Right forelimb (tissue), 1 donor: ENCODE measurements around the gene EPYC.

Experiments used
- DNase-seq: peaks from one replicate; pipeline ENCODE4 v3.0.0-alpha.2; 2018

The EPYC gene

GRCh38 chr12:90954428-90954827 lies 50.3 kb downstream of the EPYC start:
- DNase-seq = no peak

DNA sequence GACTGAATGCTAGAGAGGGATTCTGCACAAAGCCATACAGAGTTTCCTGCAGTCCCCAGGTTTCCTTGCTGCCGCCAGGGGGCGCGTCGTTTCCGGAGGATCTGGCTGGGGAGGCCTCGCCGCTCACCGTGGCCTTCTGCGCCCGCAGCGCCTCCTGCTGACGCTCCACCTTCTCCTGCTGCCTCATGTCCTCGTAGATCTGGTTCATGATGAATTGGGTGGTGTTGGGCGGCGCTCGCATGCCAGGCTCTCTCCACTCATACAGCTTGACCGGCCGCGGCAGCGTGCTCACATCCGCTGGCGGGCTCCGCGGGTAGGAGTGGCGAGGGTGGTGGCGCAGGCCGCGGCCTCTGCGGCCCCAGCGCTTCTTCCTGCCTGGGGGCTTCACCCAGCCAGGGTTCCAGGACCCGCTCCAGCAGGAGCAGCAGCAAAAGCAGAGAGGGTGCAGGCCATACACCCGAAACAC lies 50.8 kb downstream of the EPYC start:
- DNase-seq = no peak

DNA sequence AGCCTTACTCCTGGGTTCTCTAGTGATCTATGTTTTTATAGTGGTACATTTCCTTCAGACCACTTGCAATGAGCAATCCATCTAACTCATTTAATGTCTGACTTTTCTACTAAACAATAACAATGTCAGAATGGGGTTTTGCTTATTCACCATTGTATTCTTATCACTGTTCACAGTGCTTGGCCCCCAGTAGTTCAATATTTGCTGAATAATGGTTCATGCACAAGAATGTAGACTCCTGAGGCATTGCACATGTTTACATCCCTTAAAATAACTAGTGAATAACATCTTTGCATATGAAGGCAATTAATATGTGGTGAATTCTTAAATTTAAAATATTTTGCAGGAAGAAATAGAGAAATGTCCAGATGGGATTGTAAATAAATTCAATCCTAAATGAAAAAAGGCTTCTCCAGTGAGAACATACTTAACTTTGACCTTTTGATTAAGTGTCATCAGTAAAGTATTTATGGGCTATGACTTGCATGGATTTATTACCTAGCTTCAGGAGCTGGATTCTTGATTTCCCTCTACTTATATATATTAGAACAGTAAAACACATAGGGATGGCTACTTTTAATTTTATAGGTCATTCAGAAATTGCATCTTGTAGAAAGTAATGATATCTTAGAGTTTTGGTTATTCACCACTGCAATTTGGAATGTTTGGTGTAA lies 53.2 kb downstream of the EPYC start:
- no peak for DNase-seq

- DNase-seq = no peak
Measured at GRCh38 chr12:90947869-90948268, 56.9 kb downstream of the EPYC start.

DNA sequence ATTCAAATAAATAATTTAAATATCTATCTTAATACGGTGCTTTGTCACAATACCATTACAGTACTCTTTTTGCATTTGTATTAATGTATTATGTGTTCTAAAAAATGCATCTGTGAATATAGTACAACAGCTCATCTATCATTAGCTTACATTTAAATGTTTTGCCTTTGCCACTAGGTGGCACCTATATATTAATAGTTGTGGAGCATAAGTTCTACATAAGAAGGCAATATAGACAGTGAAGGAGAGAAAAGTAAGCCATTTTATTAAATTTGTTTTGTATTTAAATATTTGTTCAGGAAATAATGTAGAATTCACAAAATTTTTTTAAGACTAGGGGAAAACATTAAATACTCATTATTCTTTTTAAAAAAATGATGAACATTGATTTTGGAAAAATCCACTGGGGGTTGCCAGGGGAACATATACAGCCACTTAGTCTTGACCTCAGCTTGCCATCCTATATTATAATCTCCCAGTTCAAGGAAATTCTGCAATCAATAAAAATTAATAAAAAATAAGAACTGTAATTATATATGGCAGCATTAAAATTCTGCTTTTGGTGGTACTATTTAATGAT lies 59.6 kb downstream of the EPYC start:
- no peak for DNase-seq

DNA sequence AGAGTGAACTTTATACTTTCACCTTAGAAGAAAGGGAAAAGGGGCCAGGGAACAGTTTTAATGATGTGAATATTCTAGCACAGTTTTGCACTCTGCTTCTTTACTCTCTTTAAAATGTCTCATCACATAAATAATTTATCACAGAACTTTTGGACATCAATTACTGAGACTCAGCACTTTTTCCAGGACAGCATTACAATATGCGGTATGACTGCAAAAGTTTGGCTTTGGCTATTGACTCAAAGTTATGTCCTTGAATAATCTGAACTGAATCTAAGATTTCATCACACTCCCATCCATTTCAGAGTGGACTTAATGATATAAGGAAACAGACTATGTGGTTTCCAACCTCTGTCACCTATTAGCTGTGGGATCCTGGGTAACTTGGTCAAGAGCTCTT lies 61.5 kb downstream of the EPYC start:
- DNase-seq = no peak

DNA sequence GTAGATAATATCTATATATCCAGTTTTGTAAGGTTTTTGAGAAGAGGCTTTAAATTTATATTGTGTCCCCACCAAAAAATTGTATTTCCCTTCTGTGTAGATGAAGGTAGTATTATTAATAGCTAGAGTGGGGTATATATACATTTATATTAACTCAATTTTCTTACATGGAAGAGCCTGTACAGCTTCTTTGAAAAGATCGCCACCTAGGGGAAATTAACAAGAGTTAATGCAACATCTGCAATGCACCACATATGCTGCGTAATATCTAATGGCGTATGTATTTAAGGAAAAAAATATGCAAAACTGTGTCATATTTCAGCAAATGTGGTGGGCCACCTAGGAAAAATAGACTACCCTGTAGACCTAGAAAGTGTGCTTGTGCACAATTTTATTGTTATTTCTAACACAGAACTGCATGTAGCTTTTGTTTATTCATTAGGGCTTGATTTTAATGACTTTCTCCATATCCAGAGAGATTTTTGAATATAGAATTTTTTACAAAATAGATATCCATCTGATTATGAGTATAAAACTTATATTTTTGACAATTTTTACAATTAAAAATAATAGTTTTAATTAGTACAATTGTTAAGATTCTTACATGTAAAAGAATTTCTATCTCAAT lies 63.8 kb downstream of the EPYC start:
- DNase-seq = no peak

DNA sequence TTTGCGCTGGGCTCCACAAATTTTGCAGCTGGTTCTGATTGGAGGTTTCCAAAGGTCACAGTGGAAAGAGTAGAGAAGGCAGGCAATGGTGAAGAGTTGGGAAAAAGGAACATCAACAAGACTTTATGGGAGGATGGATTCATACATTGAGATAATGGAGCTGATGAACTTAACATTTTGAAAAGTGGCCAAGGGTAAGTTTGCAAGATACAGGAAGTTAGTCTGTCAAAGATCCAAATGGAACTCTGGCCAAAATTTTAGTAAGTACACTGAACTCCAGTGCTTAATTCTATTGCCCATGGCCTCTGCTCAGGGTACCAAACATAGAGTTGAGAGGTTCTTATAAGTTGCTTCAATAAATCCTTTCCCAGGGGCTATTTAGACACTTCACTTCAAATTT lies 65.4 kb downstream of the EPYC start:
- DNase-seq = no peak

DNA sequence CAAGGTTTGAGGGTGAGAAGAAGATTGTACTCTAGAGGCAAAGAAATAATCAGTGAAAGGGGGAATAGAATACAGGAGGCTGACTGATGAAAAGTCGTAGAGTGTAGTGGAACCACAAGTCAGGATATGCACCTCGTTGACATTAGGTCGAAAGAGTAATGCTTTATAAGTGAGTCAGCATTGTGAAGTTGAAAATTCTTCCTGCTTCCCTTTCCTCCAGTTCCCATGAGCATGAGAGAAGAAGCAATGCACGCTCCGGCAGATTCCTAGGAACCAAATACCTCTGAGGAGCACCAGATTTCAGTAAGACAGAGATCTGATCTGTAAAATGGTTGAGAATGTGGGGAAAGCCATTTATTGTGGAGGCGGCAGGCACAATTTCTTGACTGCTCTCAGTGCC lies 66.3 kb downstream of the EPYC start:
- DNase-seq = no peak

- DNase-seq = no peak
Measured at GRCh38 chr12:90937651-90938050, 67.1 kb downstream of the EPYC start.

DNA sequence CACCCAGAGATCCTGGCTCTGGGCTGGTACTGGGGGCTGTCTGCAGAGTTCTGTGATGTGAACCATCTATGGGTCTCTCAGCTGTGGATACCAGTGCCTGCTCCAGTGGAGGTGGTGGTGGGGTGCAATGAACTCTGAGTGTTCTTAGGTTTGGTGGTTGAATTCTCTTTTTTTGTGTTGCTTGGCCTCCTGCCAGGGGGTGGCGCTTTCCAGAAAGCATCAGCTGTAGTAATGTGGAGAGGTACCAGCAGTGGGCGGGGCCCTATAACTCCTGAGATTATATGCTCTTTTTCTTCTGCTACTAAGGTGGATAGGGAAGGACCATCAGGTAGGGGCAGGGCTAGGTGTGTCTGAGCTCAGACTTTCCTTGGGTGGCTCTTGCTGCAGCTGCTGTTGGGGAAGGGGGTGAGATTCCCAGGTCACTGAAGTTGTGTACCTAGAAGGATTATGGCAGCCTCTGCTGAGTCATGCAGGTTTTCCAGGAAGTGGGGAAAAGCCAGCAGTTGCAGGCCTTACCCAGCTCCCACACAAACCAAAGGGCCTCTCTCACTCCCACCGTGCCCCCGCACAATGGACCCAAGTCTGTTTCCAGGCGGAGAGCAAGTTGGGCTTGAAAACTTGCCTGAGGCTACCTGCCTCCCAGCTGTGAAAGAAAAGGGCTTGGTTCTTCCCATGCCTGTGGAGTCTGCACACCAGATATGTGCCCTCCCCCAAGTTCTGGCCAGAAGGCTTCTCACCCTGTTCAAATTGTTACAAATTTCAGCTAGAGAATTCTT lies 68.4 kb downstream of the EPYC start:
- DNase-seq = no peak

- DNase-seq = no peak
Measured at GRCh38 chr12:90925562-90925961, 79.2 kb downstream of the EPYC start.

GRCh38 chr12:90924406-90924805 lies 80.4 kb downstream of the EPYC start:
- DNase-seq = no peak

DNA sequence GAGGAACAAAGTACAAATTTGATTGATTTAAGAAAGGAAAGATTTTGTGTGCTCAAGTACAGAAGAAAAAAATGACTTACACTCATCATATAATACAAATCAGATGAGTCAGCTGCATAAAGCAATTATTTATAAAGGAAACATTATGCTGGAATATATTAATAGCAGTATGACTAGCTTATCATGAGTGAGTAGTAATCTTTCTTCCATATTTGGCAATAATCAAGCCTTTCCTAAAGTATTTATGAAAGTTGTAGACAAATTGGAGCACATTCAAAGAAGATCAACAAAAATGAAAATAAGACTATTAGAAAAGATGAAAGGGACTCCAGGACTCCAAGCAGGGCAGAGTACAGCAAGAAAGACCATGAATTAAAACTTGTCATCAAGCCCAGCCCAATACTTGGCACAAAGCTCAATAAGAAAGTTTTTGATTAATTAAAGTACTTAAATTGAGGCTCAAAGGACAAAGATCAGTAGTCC lies 82.6 kb downstream of the EPYC start:
- DNase-seq = no peak

- DNase-seq = no peak
Measured at GRCh38 chr12:90921536-90921935, 83.2 kb downstream of the EPYC start.

- DNase-seq = no peak
Measured at GRCh38 chr12:90920222-90920621, 84.5 kb downstream of the EPYC start.

DNA sequence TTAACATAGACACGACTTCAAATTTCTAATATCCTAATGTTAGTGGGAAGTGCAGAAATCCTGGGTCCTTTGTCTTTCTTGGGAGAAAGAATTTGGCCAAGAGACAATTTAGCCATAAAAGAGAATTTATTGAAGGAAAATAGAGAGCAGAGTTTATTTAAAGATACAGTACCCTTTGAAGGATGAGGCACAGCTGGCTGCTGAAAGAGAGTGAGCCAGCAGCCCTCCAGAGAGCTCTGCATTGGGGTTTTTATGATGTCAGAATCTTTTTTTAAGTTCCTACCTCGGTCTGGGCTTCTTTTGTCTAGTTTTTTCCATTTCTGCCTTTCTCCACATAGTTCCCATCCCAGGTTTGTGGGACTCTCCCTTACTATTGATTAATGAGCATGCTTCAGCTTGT lies 87.3 kb downstream of the EPYC start:
- DNase-seq = no peak

- DNase-seq = no peak
Measured at GRCh38 chr12:90916516-90916915, 88.3 kb downstream of the EPYC start.

- no peak for DNase-seq
Measured at GRCh38 chr12:90915353-90915752, 89.4 kb downstream of the EPYC start.
